Thymus (tissue), 11 donors: ENCODE measurements around the gene ADGRD2. TPM values are rescaled to one million over a fixed set of nuclear protein-coding genes. Genes with fewer than 3 reads are reported as not detected.

Source experiments
- DNase-seq, 9 donors: peaks; one replicate each; pipeline ENCODE4 v3.0.0-alpha.2; 2013; ENCODE audit warnings: low spot score in 9 of 9, low read depth in 6 of 9, missing footprints in 1 of 9
- H3K27ac ChIP-seq, 2 donors: one replicate each; pipeline ENCODE4 v1.5.1; 2013; ENCODE audit warnings: control low read depth in 1 of 2, low read depth in 1 of 2, low read length in 1 of 2, mild to moderate bottlenecking in 1 of 2, moderate library complexity in 1 of 2
- H3K27me3 ChIP-seq, 2 donors: one replicate each; pipeline ENCODE4 v1.5.1; 2013; ENCODE audit warnings: low read length in 1 of 2; ENCODE audit not compliant: control insufficient read depth in 2 of 2, insufficient read depth in 1 of 2
- H3K36me3 ChIP-seq, 2 donors: one replicate each; pipeline ENCODE4 v1.5.1; 2013; ENCODE audit warnings: low read length in 1 of 2, mild to moderate bottlenecking in 1 of 2, moderate library complexity in 1 of 2; ENCODE audit not compliant: control insufficient read depth in 2 of 2, insufficient read depth in 2 of 2
- H3K4me1 ChIP-seq, 2 donors: one replicate each; pipeline ENCODE4 v1.5.1; 2013; ENCODE audit warnings: low read length in 2 of 2; ENCODE audit not compliant: control insufficient read depth in 2 of 2, insufficient read depth in 2 of 2
- H3K4me3 ChIP-seq, 2 donors: one replicate each; pipeline ENCODE4 v1.5.1; 2013; ENCODE audit warnings: low read length in 2 of 2, control low read depth in 1 of 2, mild to moderate bottlenecking in 1 of 2
- H3K9me3 ChIP-seq, 2 donors: one replicate each; pipeline ENCODE4 v1.5.1; 2013; ENCODE audit warnings: low read length in 1 of 2, mild to moderate bottlenecking in 1 of 2; ENCODE audit not compliant: control insufficient read depth in 2 of 2, insufficient read depth in 1 of 2
- WGBS: extraction: QIAGEN DNeasy Blood & Tissue Kit; methylation state at CpG from one replicate; pipeline ENCODE4 v1.1.7; 2013; 5-methylcytosine and 5-hydroxymethylcytosine counted together
- polyA plus RNA-seq: library from polyadenylated mRNA; stranded (reverse); fragments of 200-250 nt; gene quantifications from one replicate; pipeline ENCODE4 v1.2.3, GENCODE V29; 2013
- total RNA-seq: library from RNA; stranded (reverse); fragments of 120-200 nt; gene quantifications from one replicate; pipeline ENCODE4 v1.2.4, GENCODE V29; 2013
- donor health status: healthy.

Gene ADGRD2
- total and polyA plus RNA-seq, 2 donors, result 0.09 to 0.50 TPM

DNA sequence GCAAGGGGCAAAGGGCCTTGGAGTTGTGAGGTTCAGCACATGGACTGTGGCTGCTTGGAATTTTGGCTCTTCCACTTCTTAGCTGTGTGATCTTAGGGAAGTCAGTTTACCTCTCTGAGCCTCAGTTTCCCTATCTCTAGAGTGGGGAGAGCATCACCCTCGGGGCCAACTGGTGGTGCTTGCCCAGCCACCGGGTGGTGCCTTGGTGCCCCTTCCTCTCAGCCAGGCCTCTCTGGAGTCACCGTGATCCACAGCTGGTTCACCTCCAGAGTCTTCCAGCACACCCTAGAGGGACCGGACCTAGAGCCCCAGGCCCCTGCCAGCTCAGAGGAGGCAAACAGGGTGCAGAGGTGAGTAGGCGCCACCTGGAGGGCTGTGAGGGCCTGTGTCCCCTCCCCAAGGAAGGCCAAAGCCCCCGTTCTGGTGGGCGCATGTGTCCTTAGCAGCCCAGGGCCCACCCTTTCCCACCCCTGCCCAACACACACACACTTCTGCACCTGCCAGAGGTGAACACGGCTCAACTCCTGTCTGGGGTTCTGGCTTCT lies 7.7 kb downstream of the ADGRD2 start:
- WGBS, result 94% methylated on average over 8 of the region's 8 CpGs

GRCh38 chr9:124458441-124458840 lies 8.2 kb downstream of the ADGRD2 start:
- WGBS, result 97% methylated on average over 9 of the region's 9 CpGs
- no peaks in the 10 kb centered on the region for H3K36me3 ChIP-seq

More for the DNA sequence above, 7.7 kb downstream of the ADGRD2 start:
- Histone ChIP-seq H3K4me1 (no peaks in the 10 kb centered on the region), H3K4me3 (no peak overlapping the region), H3K36me3 (no peaks in the 10 kb centered on the region), H3K27me3 (peaks cover 15 to 22% of the 10 kb centered on the region in 2 donors), H3K9me3 (no peaks in the 10 kb centered on the region), H3K27ac (no peak overlapping the region)
- DNase-seq, result no peak

GRCh38 chr9:124462739-124463138 lies 12.5 kb downstream of the ADGRD2 start:
- DNase-seq, result no peak
- Histone ChIP-seq H3K27ac (no peak overlapping the region), H3K4me3 (no peak overlapping the region), H3K4me1 (no peaks in the 10 kb centered on the region), H3K27me3 (peaks cover 0 to 9% of the 10 kb centered on the region in 2 donors), H3K36me3 (no peaks in the 10 kb centered on the region), H3K9me3 (no peaks in the 10 kb centered on the region)
- WGBS, result 90% methylated on average over 1 of the region's 1 CpG

More at GRCh38 chr9:124458441-124458840, 8.2 kb downstream of the ADGRD2 start:
- H3K27me3 ChIP-seq, result peaks cover 10 to 19% of the 10 kb centered on the region in 2 donors
- no peaks in the 10 kb centered on the region for H3K4me1 ChIP-seq
- H3K4me3 ChIP-seq, result no peak overlapping the region
- no peak overlapping the region for H3K27ac ChIP-seq
- DNase-seq, result no peak
- no peaks in the 10 kb centered on the region for H3K9me3 ChIP-seq

GRCh38 chr9:124465736-124466135 lies 15.5 kb downstream of the ADGRD2 start:
- 93% methylated on average over 3 of the region's 3 CpGs for WGBS
- Histone ChIP-seq H3K27ac (no peak overlapping the region), H3K9me3 (no peaks in the 10 kb centered on the region)

DNA sequence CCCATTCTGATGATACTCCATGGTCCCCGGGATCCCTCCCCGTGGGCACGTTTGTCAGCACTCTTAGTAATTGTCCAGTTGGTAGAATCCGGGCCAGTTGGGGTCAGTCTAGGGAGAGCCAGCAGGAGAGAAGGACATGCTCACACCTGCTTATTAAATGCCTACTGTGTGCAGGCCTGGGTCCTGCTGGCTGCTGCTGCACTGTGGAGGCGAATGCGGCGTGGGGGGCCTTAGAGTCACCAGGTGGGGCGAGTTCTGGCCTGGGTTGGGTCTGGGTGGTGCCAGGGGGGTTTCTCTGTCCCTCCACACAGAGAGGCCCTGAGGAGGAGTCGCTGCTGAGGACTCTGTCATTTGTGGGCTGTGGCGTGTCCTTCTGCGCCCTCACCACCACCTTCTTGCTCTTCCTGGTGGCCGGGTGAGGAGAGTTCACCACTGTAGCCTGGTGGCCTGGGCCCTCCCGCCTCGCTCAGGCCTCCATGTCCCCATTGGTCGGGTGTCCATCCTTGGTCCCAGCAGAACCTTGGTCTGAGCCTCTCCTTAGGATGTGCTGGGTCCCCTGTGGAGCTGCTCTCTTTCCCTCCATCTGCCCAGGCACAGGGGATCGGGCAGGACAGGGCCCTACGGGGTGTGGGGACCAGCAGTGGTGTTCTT lies 17.3 kb downstream of the ADGRD2 start:
- Histone ChIP-seq H3K9me3 (no peaks in the 10 kb centered on the region), H3K4me3 (no peak overlapping the region), H3K27me3 (peaks cover 0 to 5% of the 10 kb centered on the region in 2 donors), H3K36me3 (no peaks in the 10 kb centered on the region), H3K4me1 (peaks cover 0 to 4% of the 10 kb centered on the region in 2 donors), H3K27ac (no peak overlapping the region)
- DNase-seq, result no peak
- WGBS, result 93% methylated on average over 17 of the region's 17 CpGs

More at GRCh38 chr9:124465736-124466135, 15.5 kb downstream of the ADGRD2 start:
- H3K36me3 ChIP-seq, result no peaks in the 10 kb centered on the region
- no peak for DNase-seq
- peaks cover 0 to 9% of the 10 kb centered on the region in 2 donors for H3K27me3 ChIP-seq
- peaks cover 0 to 4% of the 10 kb centered on the region in 2 donors for H3K4me1 ChIP-seq
- H3K4me3 ChIP-seq, result no peak overlapping the region

GRCh38 chr9:124468061-124468740 lies 17.9 kb downstream of the ADGRD2 start:
- Histone ChIP-seq H3K27me3 (peaks cover 0 to 5% of the 10 kb centered on the region in 2 donors), H3K9me3 (no peaks in the 10 kb centered on the region), H3K36me3 (no peaks in the 10 kb centered on the region), H3K27ac (no peak overlapping the region), H3K4me1 (peaks cover 0 to 4% of the 10 kb centered on the region in 2 donors), H3K4me3 (no peak overlapping the region)
- 60% methylated on average over 19 of the region's 19 CpGs for WGBS
- DNase-seq, result no peak

GRCh38 chr9:124469011-124469832 lies 19.0 kb downstream of the ADGRD2 start:
- DNase-seq, result no peak
- WGBS, result 91% methylated on average over 28 of the region's 28 CpGs
- H3K27me3 ChIP-seq, result peaks cover 0 to 4% of the 10 kb centered on the region in 2 donors

GRCh38 chr9:124470306-124470705 lies 20.1 kb downstream of the ADGRD2 start:
- no peak for DNase-seq
- WGBS, result 95% methylated on average over 13 of the region's 13 CpGs

More at GRCh38 chr9:124469011-124469832, 19.0 kb downstream of the ADGRD2 start:
- H3K4me1 ChIP-seq, result peaks cover 0 to 4% of the 10 kb centered on the region in 2 donors
- H3K9me3 ChIP-seq, result no peaks in the 10 kb centered on the region
- no peak overlapping the region for H3K4me3 ChIP-seq
- no peak overlapping the region for H3K27ac ChIP-seq
- H3K36me3 ChIP-seq, result no peaks in the 10 kb centered on the region

More at GRCh38 chr9:124470306-124470705, 20.1 kb downstream of the ADGRD2 start:
- H3K27me3 ChIP-seq, result peaks cover 0 to 2% of the 10 kb centered on the region in 2 donors
- H3K4me1 ChIP-seq, result peaks cover 0 to 4% of the 10 kb centered on the region in 2 donors
- H3K4me3 ChIP-seq, result no peak overlapping the region
- no peaks in the 10 kb centered on the region for H3K36me3 ChIP-seq
- no peaks in the 10 kb centered on the region for H3K9me3 ChIP-seq
- H3K27ac ChIP-seq, result no peak overlapping the region
